Measurements from ENCODE around the gene RASEF.

Gene RASEF

DNA sequence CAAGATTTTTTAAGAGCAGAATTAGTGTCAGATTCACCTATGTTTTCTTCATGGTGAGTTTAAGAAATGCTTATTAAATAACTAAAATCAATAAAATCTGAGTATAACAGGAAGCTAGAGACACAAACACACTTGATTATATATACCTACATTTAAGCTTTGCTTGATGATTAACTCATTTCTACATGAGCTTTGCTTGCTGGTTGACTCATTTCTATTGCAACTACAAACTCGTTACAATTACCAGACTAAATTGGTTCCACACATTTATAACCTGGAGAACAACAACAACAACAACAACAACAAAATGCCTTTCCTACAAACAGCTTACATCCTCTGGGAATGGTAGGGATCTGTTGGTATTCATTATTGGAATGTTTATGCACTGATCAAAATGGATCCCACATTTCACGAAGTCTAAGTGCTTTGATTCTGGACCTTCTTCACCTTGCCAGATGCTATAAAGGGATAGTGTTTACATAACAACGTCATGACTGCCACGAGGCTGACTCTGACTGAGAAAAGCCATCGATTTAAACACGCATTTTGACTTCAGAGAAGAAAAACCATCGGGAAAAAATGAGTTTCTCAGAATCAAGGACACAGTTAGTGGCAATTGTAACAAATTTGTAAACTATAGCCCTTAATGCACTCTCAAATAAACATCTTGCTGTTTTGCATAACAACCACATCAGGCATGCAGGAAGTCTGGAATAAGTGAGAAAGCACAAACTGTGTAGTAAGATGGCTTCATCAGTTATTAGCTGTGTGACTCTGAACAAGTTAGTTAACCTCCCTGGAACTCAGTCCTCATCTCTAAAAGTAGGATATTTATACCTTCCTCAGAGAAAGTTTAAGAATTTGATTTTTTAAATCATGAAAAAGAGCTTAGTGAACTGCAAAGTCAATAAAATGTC is 49.8 kb downstream of the RASEF start:
- DNase-seq = no peak

DNA sequence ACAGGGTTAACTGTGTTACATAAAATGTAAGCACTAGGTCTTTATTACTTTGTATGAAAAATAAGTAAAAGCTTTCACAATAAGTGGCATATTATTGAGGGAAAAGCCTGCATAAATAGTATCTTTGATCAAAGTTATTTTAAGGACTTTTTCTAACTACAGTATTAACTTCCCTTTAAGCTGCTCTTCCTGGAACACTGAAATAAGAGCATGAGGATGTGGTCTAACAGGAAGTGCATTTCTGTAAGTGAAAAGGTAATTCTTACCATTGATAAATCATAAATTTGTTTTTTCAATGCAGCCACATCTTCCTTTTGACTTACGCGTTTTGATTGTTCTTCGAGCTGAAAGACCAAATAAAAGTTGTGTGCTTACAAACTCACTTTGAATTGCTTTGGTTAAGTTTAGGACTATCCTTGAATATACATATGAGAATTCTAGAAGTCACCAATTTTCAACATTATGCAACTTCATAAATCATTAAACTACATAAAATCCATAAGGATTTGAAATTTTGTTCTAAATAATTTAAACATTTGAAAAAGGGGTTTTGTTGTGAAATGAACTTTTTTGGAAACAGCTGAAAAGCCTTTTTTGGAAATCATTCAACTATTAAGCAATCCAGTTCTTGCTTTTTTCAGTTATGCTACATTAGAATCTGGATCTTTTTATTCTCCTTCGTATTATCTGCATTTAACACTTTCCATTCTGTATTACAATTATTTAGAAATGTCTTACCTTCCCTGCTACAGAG is 50.6 kb downstream of the RASEF start:
- DNase-seq = no peak

- DNase-seq = no peak
Measured at GRCh38 chr9:83011611-83012010, 51.3 kb downstream of the RASEF start.

GRCh38 chr9:83007521-83008300 is 55.2 kb downstream of the RASEF start:
- no peak for DNase-seq

DNA sequence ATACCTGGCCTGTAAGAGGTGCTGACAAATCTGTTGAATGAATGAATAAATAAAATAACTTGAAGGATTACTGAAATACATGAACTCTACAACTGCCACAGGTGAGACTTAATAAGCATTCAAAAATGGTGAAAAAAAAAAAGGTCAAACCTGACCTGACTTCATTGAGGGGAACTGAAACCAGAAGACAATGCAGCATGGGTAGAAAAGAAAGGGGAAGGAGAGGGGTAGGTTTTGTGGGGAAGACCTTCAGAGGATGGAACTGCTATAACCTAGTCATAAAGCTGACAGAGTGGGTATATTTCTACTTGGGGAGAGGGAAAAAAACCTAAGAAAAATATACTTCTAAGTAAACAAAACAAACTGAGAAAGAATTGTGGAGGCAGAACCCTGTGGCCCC is 56.6 kb downstream of the RASEF start:
- no peak for DNase-seq

- no peak for DNase-seq
Measured at GRCh38 chr9:83005963-83006362, 57.0 kb downstream of the RASEF start.

GRCh38 chr9:83005361-83005760 is 57.6 kb downstream of the RASEF start:
- DNase-seq = no peak

- DNase-seq = no peak
Measured at GRCh38 chr9:83002329-83002728, 60.6 kb downstream of the RASEF start.

DNA sequence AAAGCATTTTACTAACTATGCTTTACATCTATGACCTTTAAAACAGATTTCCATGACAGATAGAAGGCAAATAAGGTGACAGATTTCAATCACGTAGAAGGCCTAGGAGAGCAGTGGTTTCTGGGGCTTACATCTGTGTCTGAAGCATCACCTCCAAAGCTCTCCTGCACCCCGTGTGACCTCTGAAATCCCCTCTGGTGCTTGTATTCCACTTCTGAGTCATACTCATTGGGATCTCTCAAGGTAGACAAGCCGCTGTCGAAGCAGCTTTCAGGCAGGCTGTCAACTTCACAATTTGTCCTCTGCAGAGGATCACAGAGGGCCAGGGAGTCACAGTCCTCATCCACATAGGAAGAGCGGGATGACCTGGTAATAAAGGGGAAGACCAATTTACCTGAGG is 62.2 kb downstream of the RASEF start:
- no peak for DNase-seq

DNA sequence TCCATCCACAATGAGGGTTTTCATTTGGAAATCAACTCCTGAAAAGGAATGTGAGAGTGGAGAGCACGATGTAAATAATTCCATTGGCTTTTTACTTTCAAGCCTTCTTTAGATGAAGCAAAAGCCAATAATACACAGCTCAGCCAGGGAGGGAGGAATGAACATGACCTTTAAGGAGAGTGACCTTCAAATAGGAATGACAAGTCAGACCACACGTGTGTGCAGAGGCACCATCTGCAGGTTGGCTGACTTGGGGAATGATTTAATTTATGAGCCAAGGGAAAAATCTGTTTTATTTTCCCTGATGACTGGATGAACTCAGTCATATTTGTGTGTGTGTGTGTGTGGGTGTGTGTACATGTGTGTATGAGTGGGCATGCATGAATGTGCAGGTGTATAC is 64.5 kb downstream of the RASEF start:
- DNase-seq = no peak

- DNase-seq = no peak
Measured at GRCh38 chr9:82997476-82998140, 65.3 kb downstream of the RASEF start.

GRCh38 chr9:82996941-82997340 is 66.0 kb downstream of the RASEF start:
- DNase-seq = no peak

GRCh38 chr9:82993856-82994605 is 68.9 kb downstream of the RASEF start:
- no peak for DNase-seq

GRCh38 chr9:82991671-82992070 is 71.3 kb downstream of the RASEF start:
- no peak for DNase-seq

- no peak for DNase-seq
Measured at GRCh38 chr9:82989929-82990328, 73.0 kb downstream of the RASEF start.

- no peak for DNase-seq
Measured at GRCh38 chr9:82988488-82988887, 74.5 kb downstream of the RASEF start.

DNA sequence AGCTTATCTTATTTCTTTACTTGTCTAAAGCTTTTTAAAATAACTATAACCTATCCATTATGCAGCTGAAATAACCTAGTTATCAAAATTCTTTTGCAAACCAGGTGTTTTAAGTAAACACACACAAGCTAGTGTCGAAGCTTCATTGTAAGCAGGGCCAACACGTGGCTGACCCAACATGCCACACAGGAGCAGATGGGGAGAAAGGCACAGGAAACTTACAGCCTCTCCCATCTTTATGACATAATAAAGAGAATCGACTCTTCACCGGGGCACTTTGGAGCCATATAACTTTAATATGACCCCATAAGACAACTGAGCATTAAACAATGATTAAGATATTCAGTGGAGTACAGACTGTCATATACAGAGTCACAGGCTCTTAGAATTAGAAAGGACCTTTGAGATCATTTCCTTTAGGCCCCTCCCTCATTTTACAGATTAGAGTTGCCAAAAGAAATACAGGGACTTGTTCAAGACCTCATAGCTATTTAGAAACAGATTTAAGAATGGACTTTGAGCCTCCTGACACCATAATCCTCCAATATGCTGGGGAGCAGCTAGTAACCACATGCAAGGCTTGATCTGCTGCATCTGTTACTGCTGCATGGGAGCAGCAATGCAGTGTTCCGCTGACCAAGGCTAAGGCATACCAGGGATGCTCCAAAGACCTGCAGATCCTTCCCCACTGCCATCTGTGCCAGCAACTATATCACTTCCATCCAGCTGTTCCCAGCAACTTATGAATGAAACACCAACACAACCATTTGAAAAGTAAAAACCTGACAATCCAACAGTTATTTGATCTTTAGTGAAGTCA is 75.4 kb downstream of the RASEF start:
- DNase-seq = no peak

DNA sequence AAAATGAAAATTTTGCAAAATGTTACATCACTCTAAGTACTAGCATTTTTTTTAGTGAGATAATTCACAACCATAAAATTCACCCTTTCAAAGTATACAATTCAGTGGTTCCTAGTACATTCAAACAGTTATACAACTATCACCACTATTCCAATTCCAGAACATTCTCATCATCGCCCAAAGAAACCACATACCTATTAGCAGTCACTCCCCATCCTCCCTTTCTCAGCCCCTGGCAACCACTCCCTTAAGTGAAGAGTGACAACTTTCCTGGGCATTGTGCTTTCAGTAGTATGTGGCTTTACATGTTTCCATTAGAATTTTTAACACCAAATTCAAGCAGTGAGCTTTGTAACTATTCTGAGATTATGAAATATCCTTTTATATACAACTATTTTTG is 81.4 kb downstream of the RASEF start:
- no peak for DNase-seq

DNA sequence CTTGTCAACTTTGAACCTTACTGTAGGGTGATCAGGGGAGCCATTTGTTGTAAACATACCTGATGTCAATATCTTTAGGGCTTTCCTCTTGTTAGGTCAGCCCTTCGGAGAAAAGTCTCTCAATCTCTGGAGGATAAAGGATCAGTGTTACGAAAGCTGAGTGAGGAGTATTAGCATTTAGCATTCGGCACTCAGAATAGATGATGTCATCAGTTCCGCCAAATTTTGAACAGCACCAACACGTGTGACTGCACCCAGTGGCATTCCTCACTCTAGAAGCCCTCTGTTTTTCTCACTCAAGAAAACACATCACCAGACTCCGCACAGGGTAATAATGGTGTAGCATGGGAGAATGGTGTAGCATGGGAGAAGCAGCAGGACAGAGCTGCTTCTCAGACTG is 87.8 kb downstream of the RASEF start:
- DNase-seq = no peak

DNA sequence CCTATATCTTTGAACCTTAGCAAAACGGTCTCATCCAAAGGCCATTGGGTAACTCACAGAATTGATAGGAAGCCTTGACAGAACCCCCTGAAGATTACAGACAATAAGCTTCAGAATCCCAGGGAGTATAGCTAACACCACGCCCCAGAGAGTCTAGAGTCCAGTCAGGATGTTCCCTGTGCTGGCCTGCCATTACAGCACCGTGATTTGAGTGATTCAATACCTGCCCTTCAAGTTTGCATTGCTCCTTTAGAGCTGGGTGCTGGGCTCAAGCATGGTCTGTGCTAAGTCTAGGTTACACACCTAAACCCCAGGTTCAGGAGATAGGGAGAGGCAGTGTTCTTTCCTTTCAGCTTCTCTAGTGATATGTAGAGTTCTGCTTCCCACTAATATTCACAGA is 90.5 kb downstream of the RASEF start:
- DNase-seq = no peak

- no peak for DNase-seq
Measured at GRCh38 chr9:82970359-82970758, 92.6 kb downstream of the RASEF start.
